Measurements from ENCODE around the gene DOCK1.

Gene DOCK1

GRCh38 chr10:127013211-127013656 lies 108.0 kb downstream of the DOCK1 start:
- no peak for DNase-seq

GRCh38 chr10:127013691-127014473 lies 108.7 kb downstream of the DOCK1 start:
- no peak for DNase-seq

- DNase-seq: no peak
These were observed 109.4 kb downstream of the DOCK1 start for GRCh38 chr10:127014671-127015070.

GRCh38 chr10:127015373-127015772 lies 110.1 kb downstream of the DOCK1 start:
- DNase-seq: no peak

- DNase-seq: no peak
These were observed 111.1 kb downstream of the DOCK1 start for GRCh38 chr10:127016331-127016730.

GRCh38 chr10:127017541-127018297 lies 112.5 kb downstream of the DOCK1 start:
- no peak for DNase-seq

- no peak for DNase-seq
These were observed 113.0 kb downstream of the DOCK1 start for GRCh38 chr10:127018298-127018650.

GRCh38 chr10:127018766-127019165 lies 113.5 kb downstream of the DOCK1 start:
- no peak for DNase-seq

- no peak for DNase-seq
These were observed 115.0 kb downstream of the DOCK1 start for GRCh38 chr10:127020260-127020659.

- no peak for DNase-seq
These were observed 116.6 kb downstream of the DOCK1 start for GRCh38 chr10:127021801-127022200.

- DNase-seq: no peak
These were observed 119.6 kb downstream of the DOCK1 start for GRCh38 chr10:127024685-127025435.

- no peak for DNase-seq
These were observed 122.6 kb downstream of the DOCK1 start for GRCh38 chr10:127027786-127028185.

GRCh38 chr10:127028556-127028955 lies 123.3 kb downstream of the DOCK1 start:
- DNase-seq: no peak

- DNase-seq: no peak
These were observed 123.8 kb downstream of the DOCK1 start for GRCh38 chr10:127029061-127029460.

GRCh38 chr10:127033216-127034033 lies 128.2 kb downstream of the DOCK1 start:
- DNase-seq: no peak

- DNase-seq: no peak
These were observed 128.9 kb downstream of the DOCK1 start for GRCh38 chr10:127034034-127034633.

GRCh38 chr10:127034790-127035189 lies 129.6 kb downstream of the DOCK1 start:
- no peak for DNase-seq

- no peak for DNase-seq
These were observed 130.6 kb downstream of the DOCK1 start for GRCh38 chr10:127035827-127036226.

GRCh38 chr10:127036987-127037386 lies 131.8 kb downstream of the DOCK1 start:
- no peak for DNase-seq

GRCh38 chr10:127039435-127039834 lies 134.2 kb downstream of the DOCK1 start:
- DNase-seq: no peak

GRCh38 chr10:127040756-127041155 lies 135.5 kb downstream of the DOCK1 start:
- peak; percentile 34 for DNase-seq

- peak; percentile 38 for DNase-seq
These were observed 136.3 kb downstream of the DOCK1 start for GRCh38 chr10:127041552-127041951.
